Right lobe of liver (tissue), 4 donors: ENCODE results near the gene CORO2B.

Experiments used
- POLR2A ChIP-seq: fragments of 450-650 bp; IDR thresholded peaks from one replicate; pipeline ENCODE4 v1.6.1; 2017; ENCODE audit warnings: antibody characterized with exemption, mild to moderate bottlenecking
- TF ChIP-seq, protein P1 (sequence below), 4 donors: fragments of 200-600 bp in 3 of 4; fragments of 450-650 bp in 1 of 4; IDR thresholded peaks; one replicate each; pipeline versions ENCODE4 v1.5.1 to v1.8.0; 2016 to 2022; ENCODE audit warnings: antibody characterized with exemption in 4 of 4, mild to moderate bottlenecking in 2 of 4
- donor health status: DM: no; HTN: no; CAD: no.
- donor health status: DM: no; HTN: no; CAD: no.
- donor health status: DM: no; HTN: yes; CAD: no.

DNA sequence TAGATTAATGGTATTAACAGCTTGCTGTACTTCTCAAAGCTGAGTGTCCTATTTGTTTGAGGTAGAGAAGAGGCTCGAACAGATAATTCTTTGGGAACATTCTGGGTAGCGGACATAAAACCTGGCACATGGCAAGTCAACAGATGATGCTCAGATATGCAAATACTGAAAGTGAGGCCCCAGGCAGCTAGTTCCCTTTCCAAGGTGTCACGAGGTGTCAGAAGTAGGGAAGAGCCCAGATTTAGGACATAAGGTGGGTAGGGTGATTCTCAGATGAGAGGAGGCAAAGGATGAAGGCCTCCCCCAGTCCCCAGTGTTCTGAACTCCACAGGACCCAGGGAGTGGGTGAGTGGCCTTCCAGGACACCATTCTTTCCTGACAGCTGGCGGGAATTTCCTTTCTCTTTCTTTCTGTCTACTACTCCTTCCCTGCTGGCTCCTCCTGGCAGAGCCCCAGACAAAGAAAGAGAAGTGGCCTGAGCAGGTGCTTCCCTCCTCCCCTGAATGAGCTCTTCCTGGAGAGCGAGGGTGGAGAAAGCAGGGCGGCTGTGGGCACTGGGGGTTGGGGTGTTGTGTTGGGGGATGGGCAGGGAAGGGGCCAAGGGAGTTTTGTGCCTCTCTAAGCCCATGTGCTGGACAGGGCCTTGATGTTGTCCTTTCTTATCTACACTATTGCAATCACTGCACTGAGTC is 87.5 kb downstream of the CORO2B start:
- TF ChIP-seq, protein P1, sequence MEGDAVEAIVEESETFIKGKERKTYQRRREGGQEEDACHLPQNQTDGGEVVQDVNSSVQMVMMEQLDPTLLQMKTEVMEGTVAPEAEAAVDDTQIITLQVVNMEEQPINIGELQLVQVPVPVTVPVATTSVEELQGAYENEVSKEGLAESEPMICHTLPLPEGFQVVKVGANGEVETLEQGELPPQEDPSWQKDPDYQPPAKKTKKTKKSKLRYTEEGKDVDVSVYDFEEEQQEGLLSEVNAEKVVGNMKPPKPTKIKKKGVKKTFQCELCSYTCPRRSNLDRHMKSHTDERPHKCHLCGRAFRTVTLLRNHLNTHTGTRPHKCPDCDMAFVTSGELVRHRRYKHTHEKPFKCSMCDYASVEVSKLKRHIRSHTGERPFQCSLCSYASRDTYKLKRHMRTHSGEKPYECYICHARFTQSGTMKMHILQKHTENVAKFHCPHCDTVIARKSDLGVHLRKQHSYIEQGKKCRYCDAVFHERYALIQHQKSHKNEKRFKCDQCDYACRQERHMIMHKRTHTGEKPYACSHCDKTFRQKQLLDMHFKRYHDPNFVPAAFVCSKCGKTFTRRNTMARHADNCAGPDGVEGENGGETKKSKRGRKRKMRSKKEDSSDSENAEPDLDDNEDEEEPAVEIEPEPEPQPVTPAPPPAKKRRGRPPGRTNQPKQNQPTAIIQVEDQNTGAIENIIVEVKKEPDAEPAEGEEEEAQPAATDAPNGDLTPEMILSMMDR (IDR thresholded peaks at IDR 0.05): no peak
- no peak for TF ChIP-seq POLR2A
